Measurements from ENCODE around the gene SEC22C.
A peak's percentile ranks its signal among the peaks of the same experiment; 100 is the strongest.

- TF ChIP-seq POLR2A (IDR thresholded peaks at IDR 0.05; ENCODE audit: low read depth) (no peak), CTCF (IDR thresholded peaks at IDR 0.05) (peak; percentile 48 to 59 (median 51)), POLR2AphosphoS5 (IDR thresholded peaks at IDR 0.05) (no peak), EP300 (IDR thresholded peaks at IDR 0.05) (no peak)
Observed at GRCh38 chr3:42501681-42502428, 79.9 kb downstream of the SEC22C start.

Data from esophagus muscularis mucosa (tissue), 4 donors.